ENCODE measurements around the gene NHLRC1. TPM values are rescaled to one million over a fixed set of nuclear protein-coding genes. Genes with fewer than 3 reads are reported as not detected.

Gene NHLRC1
- total and polyA plus RNA-seq, 7 experiments from 2014 or later = 0.39 to 1.9 (median 1.1) TPM

DNA sequence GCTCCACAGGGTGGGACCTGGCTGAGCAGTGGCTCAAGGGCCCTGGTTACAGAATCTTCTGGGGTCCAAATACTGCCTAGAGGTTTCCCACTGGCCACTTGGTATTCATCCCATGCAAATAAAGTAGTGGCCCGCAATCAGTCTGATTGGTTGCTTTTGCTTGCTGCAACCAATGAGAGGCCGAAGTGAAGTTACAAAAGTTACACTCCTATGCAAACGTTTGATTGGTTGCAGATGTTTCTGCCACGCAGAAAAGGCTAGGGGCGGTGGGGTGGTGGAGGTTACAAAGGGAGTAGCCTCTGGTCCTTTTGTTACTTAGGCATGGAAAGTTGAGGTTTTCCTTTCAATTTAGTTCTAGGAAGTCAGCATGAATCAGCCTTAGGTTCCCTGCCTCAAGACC is 3.6 kb upstream of the NHLRC1 start:
- Mint-ChIP-seq H3K27ac (no peak overlapping the region), H3K4me1 (peaks cover 0 to 15% (median 8%) of the 10 kb centered on the region in 7 donors), H3K36me3 (peaks cover 0 to 18% (median 5%) of the 10 kb centered on the region in 5 donors), H3K9me3 (peaks cover 0 to 7% (median 0%) of the 10 kb centered on the region in 11 donors), H3K4me3 (no peak overlapping the region), H3K27me3 (peaks cover 0 to 38% (median 6%) of the 10 kb centered on the region in 5 donors)
- ChIA-PET POLR2A (no interaction called here), CTCF (no interaction called here)
- H3K36me3 ChIP-seq (ENCODE audit: control insufficient read depth in 2 of 3, insufficient read depth in 3 of 3, low read length in 3 of 3) = no peaks in the 10 kb centered on the region
- H3K9me3 ChIP-seq (ENCODE audit: control insufficient read depth in 2 of 3, low read length in 3 of 3) = no peaks in the 10 kb centered on the region
- H3K4me1 ChIP-seq (ENCODE audit: control insufficient read depth in 2 of 2, insufficient read depth in 2 of 2, low read length in 2 of 2) = peaks cover 5 to 8% of the 10 kb centered on the region in 2 donors
- no peaks in the 10 kb centered on the region for H3K27me3 ChIP-seq (ENCODE audit: control insufficient read depth in 2 of 2, insufficient read depth in 2 of 2, low read length in 2 of 2)
- intact Hi-C loops (cut with micrococcal nuclease) = loop anchor here in 1 of 2 donors (10.0 kb wide), 2 partner anchors 141 to 971 kb away; partner anchors contain the start of gene KIF13A
- no peak for ATAC-seq
- no peak for DNase-seq
- no peak overlapping the region for H3K4me3 ChIP-seq (ENCODE audit: low read length)
- no peak overlapping the region for H3K27ac ChIP-seq (ENCODE audit: low read depth, low read length)

GRCh38 chr6:18121580-18122127 is 823 bp downstream of the NHLRC1 start:
- POLR2A ChIA-PET = no interaction called here
- H3K9me3 ChIP-seq (ENCODE audit: control insufficient read depth in 2 of 3, low read length in 3 of 3) = peaks cover 0 to 6% (median 0%) of the 10 kb centered on the region in 3 experiments
- CTCF ChIA-PET = no interaction called here
- intact Hi-C loops (cut with micrococcal nuclease) = loop anchor here (1.0 to 10.0 kb wide), 5 partner anchors 33 to 967 kb away; partner anchors contain the start of genes KDM1B (in 2 of the 2), TPMT (in 2 of the 2) and KIF13A (in 1 of the 2)
- H3K4me3 ChIP-seq (ENCODE audit: low read length) = peak overlapping the region; percentile 63
- Mint-ChIP-seq H3K27ac (no peak overlapping the region), H3K4me3 (peak overlapping the region; percentile 52 to 88 (median 78)), H3K4me1 (peaks cover 0 to 15% (median 8%) of the 10 kb centered on the region in 7 donors), H3K36me3 (peaks cover 0 to 12% (median 3%) of the 10 kb centered on the region in 5 donors), H3K9me3 (peaks cover 0 to 38% (median 6%) of the 10 kb centered on the region in 11 donors), H3K27me3 (peaks cover 0 to 67% (median 7%) of the 10 kb centered on the region in 5 donors)
- H3K36me3 ChIP-seq (ENCODE audit: control insufficient read depth in 2 of 3, insufficient read depth in 3 of 3, low read length in 3 of 3) = no peaks in the 10 kb centered on the region
- H3K27me3 ChIP-seq (ENCODE audit: control insufficient read depth in 2 of 2, insufficient read depth in 2 of 2, low read length in 2 of 2) = no peaks in the 10 kb centered on the region
- no peak overlapping the region for H3K27ac ChIP-seq (ENCODE audit: low read depth, low read length)
- ATAC-seq (no peak), DNase-seq (no peak)
- peaks cover 5 to 8% of the 10 kb centered on the region in 2 donors for H3K4me1 ChIP-seq (ENCODE audit: control insufficient read depth in 2 of 2, insufficient read depth in 2 of 2, low read length in 2 of 2)

DNA sequence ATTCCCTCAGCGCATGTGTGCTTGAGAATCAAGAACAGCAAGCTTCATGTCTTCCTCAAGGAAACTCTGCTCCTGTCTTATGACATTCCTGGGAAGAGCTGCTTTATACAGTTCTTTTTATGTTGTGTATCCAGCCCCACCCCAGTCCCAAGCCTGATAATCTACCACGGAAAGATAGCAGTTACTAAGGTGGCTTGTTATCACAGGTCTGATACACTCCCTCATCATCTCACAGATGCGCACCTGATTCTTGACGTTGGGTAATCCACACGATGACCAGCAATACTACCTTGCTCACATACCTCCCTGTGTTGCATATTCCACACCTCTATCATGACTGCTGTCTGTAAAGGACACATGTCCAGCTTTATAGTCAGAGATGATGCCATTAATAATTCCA is 3.2 kb downstream of the NHLRC1 start:
- ChIA-PET POLR2A (no interaction called here), CTCF (no interaction called here)
- H3K4me1 ChIP-seq (ENCODE audit: control insufficient read depth in 2 of 2, insufficient read depth in 2 of 2, low read length in 2 of 2) = peaks cover 5 to 8% of the 10 kb centered on the region in 2 donors
- ATAC-seq (no peak), DNase-seq (no peak)
- H3K27ac ChIP-seq (ENCODE audit: low read depth, low read length) = no peak overlapping the region
- peaks cover 0 to 20% (median 8%) of the 10 kb centered on the region in 7 donors for H3K4me1 Mint-ChIP-seq
- no peak overlapping the region for H3K27ac Mint-ChIP-seq
- H3K36me3 ChIP-seq (ENCODE audit: control insufficient read depth in 2 of 3, insufficient read depth in 3 of 3, low read length in 3 of 3) = no peaks in the 10 kb centered on the region
- H3K9me3 ChIP-seq (ENCODE audit: control insufficient read depth in 2 of 3, low read length in 3 of 3) = peaks cover 0 to 6% (median 0%) of the 10 kb centered on the region in 3 experiments
- H3K27me3 ChIP-seq (ENCODE audit: control insufficient read depth in 2 of 2, insufficient read depth in 2 of 2, low read length in 2 of 2) = no peaks in the 10 kb centered on the region
- intact Hi-C loops (cut with micrococcal nuclease) = no loop called here
- H3K4me3 ChIP-seq (ENCODE audit: low read length) = no peak overlapping the region
- H3K4me3 Mint-ChIP-seq = no peak overlapping the region
- H3K27me3 Mint-ChIP-seq = peaks cover 0 to 63% (median 7%) of the 10 kb centered on the region in 5 donors
- peaks cover 0 to 38% (median 6%) of the 10 kb centered on the region in 11 donors for H3K9me3 Mint-ChIP-seq
- H3K36me3 Mint-ChIP-seq = peaks cover 0 to 12% (median 3%) of the 10 kb centered on the region in 5 donors

GRCh38 chr6:18118330-18118729 is 4.1 kb downstream of the NHLRC1 start:
- Mint-ChIP-seq H3K9me3 (peaks cover 0 to 38% (median 6%) of the 10 kb centered on the region in 11 donors), H3K4me1 (peaks cover 0 to 20% (median 8%) of the 10 kb centered on the region in 7 donors), H3K4me3 (peak overlapping the region in 1 of 10 donors; percentile 19), H3K36me3 (peaks cover 0 to 12% (median 3%) of the 10 kb centered on the region in 5 donors), H3K27me3 (peaks cover 6 to 65% (median 7%) of the 10 kb centered on the region in 5 donors), H3K27ac (no peak overlapping the region)
- DNase-seq (no peak), ATAC-seq (no peak)
- H3K36me3 ChIP-seq (ENCODE audit: control insufficient read depth in 2 of 3, insufficient read depth in 3 of 3, low read length in 3 of 3) = no peaks in the 10 kb centered on the region
- intact Hi-C loops (cut with micrococcal nuclease) = no loop called here
- peaks cover 0 to 6% (median 0%) of the 10 kb centered on the region in 3 experiments for H3K9me3 ChIP-seq (ENCODE audit: control insufficient read depth in 2 of 3, low read length in 3 of 3)
- no peak overlapping the region for H3K4me3 ChIP-seq (ENCODE audit: low read length)
- no peaks in the 10 kb centered on the region for H3K27me3 ChIP-seq (ENCODE audit: control insufficient read depth in 2 of 2, insufficient read depth in 2 of 2, low read length in 2 of 2)
- ChIA-PET CTCF (no interaction called here), POLR2A (no interaction called here)
- H3K27ac ChIP-seq (ENCODE audit: low read depth, low read length) = no peak overlapping the region
- peaks cover 5 to 8% of the 10 kb centered on the region in 2 donors for H3K4me1 ChIP-seq (ENCODE audit: control insufficient read depth in 2 of 2, insufficient read depth in 2 of 2, low read length in 2 of 2)

DNA sequence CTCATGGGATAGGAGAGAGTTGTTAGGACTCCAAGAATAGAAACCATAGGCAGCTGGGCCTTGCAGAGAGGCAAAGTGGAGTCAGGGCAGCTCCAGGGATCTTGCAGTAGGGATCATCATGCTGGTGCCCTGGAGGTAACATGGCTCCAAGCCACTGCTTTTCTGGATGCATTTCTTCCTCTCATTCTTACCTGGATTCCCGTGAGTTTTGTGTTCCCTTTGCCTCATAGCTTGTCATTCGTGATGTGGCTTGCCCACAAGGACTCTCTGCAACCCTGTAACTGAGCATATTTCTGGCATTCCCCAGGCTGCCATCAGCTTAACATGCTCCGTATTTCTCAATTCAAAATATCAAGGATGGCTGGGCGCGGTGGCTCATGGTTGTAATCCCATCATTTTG is 5.3 kb downstream of the NHLRC1 start:
- Mint-ChIP-seq H3K4me3 (no peak overlapping the region), H3K27me3 (peaks cover 0 to 63% (median 9%) of the 10 kb centered on the region in 5 donors), H3K27ac (no peak overlapping the region), H3K36me3 (peaks cover 0 to 12% (median 3%) of the 10 kb centered on the region in 5 donors), H3K9me3 (peaks cover 0 to 33% (median 5%) of the 10 kb centered on the region in 11 donors), H3K4me1 (peaks cover 0 to 14% (median 0%) of the 10 kb centered on the region in 7 donors)
- Histone ChIP-seq H3K36me3 (ENCODE audit: control insufficient read depth in 2 of 3, insufficient read depth in 3 of 3, low read length in 3 of 3) (no peaks in the 10 kb centered on the region), H3K4me1 (ENCODE audit: control insufficient read depth in 2 of 2, insufficient read depth in 2 of 2, low read length in 2 of 2) (peaks cover 3 to 6% of the 10 kb centered on the region in 2 donors), H3K4me3 (ENCODE audit: low read length) (no peak overlapping the region), H3K9me3 (ENCODE audit: control insufficient read depth in 2 of 3, low read length in 3 of 3) (peaks cover 0 to 6% (median 0%) of the 10 kb centered on the region in 3 experiments), H3K27me3 (ENCODE audit: control insufficient read depth in 2 of 2, insufficient read depth in 2 of 2, low read length in 2 of 2) (no peaks in the 10 kb centered on the region), H3K27ac (ENCODE audit: low read depth, low read length) (no peak overlapping the region)
- ATAC-seq (no peak), DNase-seq (no peak)
- ChIA-PET POLR2A (no interaction called here), CTCF (no interaction called here)
- intact Hi-C loops (cut with micrococcal nuclease) = no loop called here

DNA sequence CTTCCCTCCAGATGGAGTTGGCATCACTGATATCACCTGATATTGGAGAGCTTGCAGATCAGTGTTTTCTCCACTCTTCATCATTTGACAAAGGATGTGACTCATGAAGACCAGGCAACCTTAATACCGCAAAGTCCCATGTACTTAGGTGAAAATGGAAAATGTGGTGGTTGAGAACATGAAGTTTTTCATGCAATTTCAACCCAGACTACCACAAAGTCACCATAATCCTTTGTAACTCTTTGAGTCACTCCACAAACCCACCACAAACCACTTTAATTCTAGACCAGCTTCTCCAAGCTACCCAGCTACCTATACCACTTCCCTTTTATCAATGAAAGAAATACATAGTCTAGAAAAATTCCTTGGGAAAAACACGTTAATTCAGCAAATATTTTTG is 7.1 kb downstream of the NHLRC1 start:
- Mint-ChIP-seq H3K36me3 (peaks cover 0 to 12% (median 3%) of the 10 kb centered on the region in 5 donors), H3K4me3 (peak overlapping the region in 1 of 10 donors; percentile 20), H3K27me3 (peaks cover 0 to 62% (median 18%) of the 10 kb centered on the region in 5 donors), H3K27ac (peak overlapping the region in 1 of 9 donors; percentile 40), H3K4me1 (peaks cover 0 to 10% (median 0%) of the 10 kb centered on the region in 7 donors), H3K9me3 (peaks cover 0 to 29% (median 5%) of the 10 kb centered on the region in 11 donors)
- CTCF ChIA-PET = no interaction called here
- H3K36me3 ChIP-seq (ENCODE audit: control insufficient read depth in 2 of 3, insufficient read depth in 3 of 3, low read length in 3 of 3) = no peaks in the 10 kb centered on the region
- POLR2A ChIA-PET = no interaction called here
- H3K27me3 ChIP-seq (ENCODE audit: control insufficient read depth in 2 of 2, insufficient read depth in 2 of 2, low read length in 2 of 2) = no peaks in the 10 kb centered on the region
- H3K4me3 ChIP-seq (ENCODE audit: low read length) = no peak overlapping the region
- H3K27ac ChIP-seq (ENCODE audit: low read depth, low read length) = no peak overlapping the region
- ATAC-seq = no peak
- no peaks in the 10 kb centered on the region for H3K4me1 ChIP-seq (ENCODE audit: control insufficient read depth in 2 of 2, insufficient read depth in 2 of 2, low read length in 2 of 2)
- peaks cover 0 to 6% (median 0%) of the 10 kb centered on the region in 3 experiments for H3K9me3 ChIP-seq (ENCODE audit: control insufficient read depth in 2 of 3, low read length in 3 of 3)
- peak in 1 of 9 donors; percentile 26 for DNase-seq
- intact Hi-C loops (cut with micrococcal nuclease) = no loop called here
